Stimulated activated CD4-positive, alpha-beta T cell treated with anti-CD3 and anti-CD28 coated beads, Interleukin-4, amount 100 ng/mL, for 48 hours (primary cell): ENCODE measurements around the gene FUT8.

Experiments used
- DNase-seq, 2 donors: peaks; one replicate each; pipeline ENCODE4 v3.0.0-alpha.2; 2020; ENCODE audit warnings: low read depth in 2 of 2

Gene FUT8

GRCh38 chr14:65492266-65492665, 79.7 kb downstream of the FUT8 start:
- no peak for DNase-seq

- DNase-seq, result no peak
Measured at GRCh38 chr14:65495196-65495595, 82.7 kb downstream of the FUT8 start.

GRCh38 chr14:65496178-65496993, 83.9 kb downstream of the FUT8 start:
- no peak for DNase-seq

- DNase-seq, result no peak
Measured at GRCh38 chr14:65499138-65499537, 86.6 kb downstream of the FUT8 start.

- DNase-seq, result no peak
Measured at GRCh38 chr14:65500075-65500474, 87.5 kb downstream of the FUT8 start.

GRCh38 chr14:65501328-65501727, 88.8 kb downstream of the FUT8 start:
- DNase-seq, result no peak

GRCh38 chr14:65502676-65503124, 90.2 kb downstream of the FUT8 start:
- DNase-seq, result no peak

- no peak for DNase-seq
Measured at GRCh38 chr14:65503771-65504170, 91.2 kb downstream of the FUT8 start.

- no peak for DNase-seq
Measured at GRCh38 chr14:65506801-65507200, 94.3 kb downstream of the FUT8 start.

- no peak for DNase-seq
Measured at GRCh38 chr14:65509842-65510241, 97.3 kb downstream of the FUT8 start.

GRCh38 chr14:65513671-65514070, 101.1 kb downstream of the FUT8 start:
- DNase-seq, result no peak

GRCh38 chr14:65517635-65518542, 105.4 kb downstream of the FUT8 start:
- DNase-seq, result no peak

GRCh38 chr14:65528069-65528468, 115.5 kb downstream of the FUT8 start:
- no peak for DNase-seq

GRCh38 chr14:65531148-65531547, 118.6 kb downstream of the FUT8 start:
- no peak for DNase-seq

GRCh38 chr14:65533736-65534404, 121.3 kb downstream of the FUT8 start:
- DNase-seq, result no peak

- DNase-seq, result no peak
Measured at GRCh38 chr14:65536781-65537423, 124.4 kb downstream of the FUT8 start.

GRCh38 chr14:65548878-65549277, 136.3 kb downstream of the FUT8 start:
- DNase-seq, result no peak

- no peak for DNase-seq
Measured at GRCh38 chr14:65549429-65549828, 136.9 kb downstream of the FUT8 start.

- DNase-seq, result no peak
Measured at GRCh38 chr14:65550779-65551643, 138.5 kb downstream of the FUT8 start.

GRCh38 chr14:65552724-65553123, 140.2 kb downstream of the FUT8 start:
- DNase-seq, result no peak

- no peak for DNase-seq
Measured at GRCh38 chr14:65554837-65555236, 142.3 kb downstream of the FUT8 start.
